Liver (tissue), 9 donors: ENCODE measurements around the gene ZFP91. TPM values are rescaled to one million over a fixed set of nuclear protein-coding genes. Genes with fewer than 3 reads are reported as not detected.
A peak's percentile ranks its signal among the peaks of the same experiment; 100 is the strongest.

Experiments
- DNase-seq: peaks from one replicate; pipeline ENCODE4 v3.0.0-alpha.2; 2017; ENCODE audit warnings: low spot score
- H3K27ac ChIP-seq, 2 donors: one replicate each; pipeline ENCODE4 v1.7.0; 2013; ENCODE audit warnings: inconsistent platforms in 2 of 2, low read length in 2 of 2, control low read depth in 1 of 2, low read depth in 1 of 2, mild to moderate bottlenecking in 1 of 2
- H3K27me3 ChIP-seq, 4 donors: one replicate each; pipeline versions ENCODE4 v1.6.1 to v1.7.0; 2013; ENCODE audit warnings: low read length in 3 of 4, inconsistent platforms in 1 of 4, mild to moderate bottlenecking in 1 of 4, moderate library complexity in 1 of 4; ENCODE audit not compliant: control insufficient read depth in 4 of 4, insufficient read depth in 4 of 4
- H3K36me3 ChIP-seq, 4 donors: one replicate each; pipeline versions ENCODE4 v1.6.1 to v1.7.0; 2013; ENCODE audit warnings: low read length in 3 of 4, mild to moderate bottlenecking in 3 of 4, low read depth in 1 of 4, moderate library complexity in 1 of 4; ENCODE audit not compliant: control insufficient read depth in 4 of 4, insufficient read depth in 3 of 4
- H3K4me1 ChIP-seq, 4 donors: one replicate each; pipeline versions ENCODE4 v1.6.1 to v1.7.0; 2013; ENCODE audit warnings: low read length in 3 of 4, mild to moderate bottlenecking in 3 of 4, moderate library complexity in 1 of 4; ENCODE audit not compliant: control insufficient read depth in 4 of 4, insufficient read depth in 4 of 4
- H3K4me3 ChIP-seq, 3 donors: one replicate each; pipeline versions ENCODE4 v1.6.1 to v1.7.0; 2013; ENCODE audit warnings: low read length in 3 of 3, control low read depth in 1 of 3, low read depth in 1 of 3, mild to moderate bottlenecking in 1 of 3
- H3K9ac ChIP-seq, 2 donors: one replicate each; pipeline ENCODE4 v1.7.0; 2013; ENCODE audit warnings: low read length in 2 of 2, mild to moderate bottlenecking in 2 of 2, moderate library complexity in 2 of 2, control low read depth in 1 of 2, low read depth in 1 of 2
- H3K9me3 ChIP-seq, 4 donors: one replicate each; pipeline versions ENCODE4 v1.6.1 to v1.7.0; 2013; ENCODE audit warnings: low read length in 3 of 4; ENCODE audit not compliant: control insufficient read depth in 4 of 4
- ATF3 ChIP-seq: IDR thresholded peaks from 2 replicates; pipeline ENCODE4 v1.6.1; 2016; ENCODE audit warnings: antibody characterized with exemption
- CTCF ChIP-seq: fragments of 150-350 bp; IDR thresholded peaks from 2 replicates; pipeline ENCODE4 v1.5.1; 2017; ENCODE audit warnings: improper control_type of control experiment, low read depth, low read length; ENCODE audit not compliant: missing input control
- EGR1 ChIP-seq, 2 donors: IDR thresholded peaks; 2 replicates each; pipeline ENCODE4 v1.6.1; 2016 to 2018; ENCODE audit warnings: antibody characterized with exemption in 2 of 2, low read depth in 2 of 2
- FOXA1 ChIP-seq: IDR thresholded peaks from 2 replicates; pipeline ENCODE4 v1.6.1; 2016; ENCODE audit warnings: antibody characterized with exemption
- FOXA2 ChIP-seq: IDR thresholded peaks from 2 replicates; pipeline ENCODE4 v1.6.1; 2016; ENCODE audit warnings: antibody characterized with exemption
- GABPA ChIP-seq, 2 donors: IDR thresholded peaks in 1 of 2; conservative IDR thresholded peaks in 1 of 2; 2 replicates each; pipeline ENCODE4 v1.6.1; 2016; ENCODE audit warnings: antibody characterized with exemption in 2 of 2, mild to moderate bottlenecking in 1 of 2, moderate library complexity in 1 of 2
- HNF4A ChIP-seq, 2 donors: conservative IDR thresholded peaks; 2 replicates each; pipeline ENCODE4 v1.6.1; 2016; ENCODE audit warnings: antibody characterized with exemption in 2 of 2, mild to moderate bottlenecking in 2 of 2
- HNF4G ChIP-seq: IDR thresholded peaks from 2 replicates; pipeline ENCODE4 v1.6.1; 2016; ENCODE audit warnings: antibody characterized with exemption
- JUND ChIP-seq, 2 donors: IDR thresholded peaks; 2 replicates each; pipeline ENCODE4 v1.6.1; 2016; ENCODE audit warnings: antibody characterized with exemption in 2 of 2
- MAX ChIP-seq: IDR thresholded peaks from 2 replicates; pipeline ENCODE4 v1.6.1; 2016; ENCODE audit warnings: antibody characterized with exemption
- NR2F2 ChIP-seq: IDR thresholded peaks from 2 replicates; pipeline ENCODE4 v1.6.1; 2016; ENCODE audit warnings: antibody characterized with exemption
- RAD21 ChIP-seq, 2 donors: IDR thresholded peaks; 2 replicates each; pipeline ENCODE4 v1.6.1; 2016; ENCODE audit warnings: antibody characterized with exemption in 2 of 2, mild to moderate bottlenecking in 2 of 2
- REST ChIP-seq: IDR thresholded peaks from 2 replicates; pipeline ENCODE4 v1.6.1; 2016; ENCODE audit warnings: antibody characterized with exemption, mild to moderate bottlenecking
- RXRA ChIP-seq, 2 donors: IDR thresholded peaks; 2 replicates each; pipeline ENCODE4 v1.6.1; 2017 to 2018; ENCODE audit warnings: antibody characterized with exemption in 2 of 2, mild to moderate bottlenecking in 1 of 2
- SP1 ChIP-seq: IDR thresholded peaks from 2 replicates; pipeline ENCODE4 v1.6.1; 2018; ENCODE audit warnings: antibody characterized with exemption, mild to moderate bottlenecking
- TAF1 ChIP-seq: conservative IDR thresholded peaks from 2 replicates; pipeline ENCODE4 v1.6.1; 2016; ENCODE audit warnings: antibody characterized with exemption, mild to moderate bottlenecking
- YY1 ChIP-seq: IDR thresholded peaks from 2 replicates; pipeline ENCODE4 v1.6.1; 2016; ENCODE audit warnings: antibody characterized with exemption, mild to moderate bottlenecking
- ZBTB33 ChIP-seq: IDR thresholded peaks from 2 replicates; pipeline ENCODE4 v1.6.1; 2016; ENCODE audit warnings: antibody characterized with exemption
- WGBS: extraction: QIAGEN DNeasy Blood & Tissue Kit; methylation state at CpG from one replicate; pipeline ENCODE4 v1.1.7; 2013; 5-methylcytosine and 5-hydroxymethylcytosine counted together
- polyA plus RNA-seq, 2 donors: library from polyadenylated mRNA; stranded (reverse) in 1 of 2; unstranded in 1 of 2; fragments of 200-250 nt in 1 of 2; fragments of >200 nt in 1 of 2; fragmentation: Nextera tagmentation in 1 of 2; extraction: Ambion mirVana in 1 of 2; gene quantifications; one replicate each; pipeline versions ENCODE4 v1.2.1 to v1.2.3, GENCODE V29; 2013 to 2015
- total RNA-seq, 2 donors: library from RNA; depleted of rRNA; stranded (reverse); fragments of >200 nt; gene quantifications; one replicate each; pipeline ENCODE4 v1.2.3, GENCODE V29; 2014
- donor health status: healthy.
- donor health status: healthy.
- donor health status: healthy.
- donor health status: healthy.
- donor health status: healthy.

ZFP91 gene
- total and polyA plus RNA-seq, 4 donors = 8.9 to 27.8 (median 20.0) TPM

DNA sequence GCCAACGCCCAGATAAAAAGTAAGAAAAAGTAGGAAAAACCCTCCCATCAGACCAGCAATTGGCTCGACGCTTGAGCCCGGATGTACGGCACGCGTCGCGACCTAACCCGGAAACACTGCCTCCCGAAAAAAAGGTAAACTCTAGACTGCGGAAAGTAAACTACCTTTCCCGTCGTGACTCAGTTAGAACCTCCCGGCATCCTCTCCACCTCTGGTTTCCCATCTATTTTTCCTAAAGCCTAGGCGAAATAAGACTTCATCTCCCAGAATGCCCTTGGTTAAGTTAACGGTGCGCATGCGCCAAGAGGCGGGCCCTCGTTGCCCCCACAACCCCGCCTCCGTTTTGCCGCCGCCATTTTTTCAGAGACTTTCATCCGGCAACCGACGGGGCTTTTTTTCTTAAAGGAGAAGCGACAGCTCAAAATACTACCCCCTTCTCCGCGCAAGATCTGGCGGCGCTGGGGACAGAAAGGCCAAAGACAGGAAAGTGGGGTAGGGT is 678 bp upstream of the ZFP91 start:
- peak overlapping the region; percentile 95 to 99 for H3K9ac ChIP-seq
- H3K9me3 ChIP-seq = no peaks in the 10 kb centered on the region
- no peaks in the 10 kb centered on the region for H3K27me3 ChIP-seq
- peak; percentile 92 for DNase-seq
- peak overlapping the region; percentile 86 to 94 (median 87) for H3K4me3 ChIP-seq
- H3K4me1 ChIP-seq = peaks cover 3 to 44% (median 39%) of the 10 kb centered on the region in 4 donors
- no peaks in the 10 kb centered on the region for H3K36me3 ChIP-seq
- peak overlapping the region; percentile 97 to 99 for H3K27ac ChIP-seq
- TF ChIP-seq RXRA (IDR thresholded peaks at IDR 0.05) (peak; percentile 40 to 55), EGR1 (IDR thresholded peaks at IDR 0.05; ENCODE audit: low read depth in 2 of 2) (peak; percentile 74 to 76), SP1 (peak; percentile 83), NR2F2 (peak; percentile 84), CTCF (no peak), GABPA (IDR thresholded peaks at IDR 0.05 in 1 of 2, conservative IDR thresholded peaks at IDR 0.05 in 1 of 2) (peak; percentile 83 to 96), REST (peak; percentile 59), HNF4G (no peak), RAD21 (IDR thresholded peaks at IDR 0.05) (peak in 1 of 2 donors; percentile 30), YY1 (peak; percentile 99), MAX (peak; percentile 86), ATF3 (peak; percentile 33), FOXA1 (peak; percentile 64), FOXA2 (peak; percentile 86), HNF4A (conservative IDR thresholded peaks at IDR 0.05) (peak; percentile 41 to 45), JUND (IDR thresholded peaks at IDR 0.05) (peak; percentile 87 to 88), TAF1 (peak; percentile 24), ZBTB33 (no peak)
- WGBS = under 1% methylated on average over 33 of the region's 33 CpGs
